CD8-positive, alpha-beta memory T cell (primary cell): Measurements from ENCODE around the gene MSX2. TPM values are rescaled to one million over a fixed set of nuclear protein-coding genes. Genes with fewer than 3 reads are reported as not detected.

Source experiments
- CTCF ChIA-PET: fragments of 350-600 bp; sonication (Branson Sonifier 250); formaldehyde crosslinking; loops from one replicate; lab custom pipeline; 2021; ENCODE audit warnings: antibody characterized with exemption; lab: Charles Lee
- POLR2A ChIA-PET: fragments of 350-600 bp; sonication (Branson Sonifier 250); formaldehyde crosslinking; loops from one replicate; lab custom pipeline; 2021; ENCODE audit warnings: antibody characterized with exemption; lab: Charles Lee
- DNase-seq, 5 donors: peaks; one replicate each; pipeline versions ENCODE4 v3.0.0 to v3.0.0-alpha.2; 2020 to 2022; ENCODE audit warnings: mixed read lengths in 1 of 5
- H3K27ac ChIP-seq: one replicate; pipeline ENCODE4 v1.7.0; 2013; ENCODE audit warnings: low read depth, mild to moderate bottlenecking, low read length, moderate library complexity
- H3K27me3 ChIP-seq: 2 replicates; pipeline ENCODE4 v1.7.0; 2013; ENCODE audit warnings: low read length, mild to moderate bottlenecking; ENCODE audit not compliant: insufficient read depth, poor library complexity, severe bottlenecking
- H3K36me3 ChIP-seq: 2 replicates; pipeline ENCODE4 v1.7.0; 2013; ENCODE audit warnings: mild to moderate bottlenecking, low read length, moderate library complexity; ENCODE audit not compliant: insufficient read depth
- H3K4me1 ChIP-seq: 2 replicates; pipeline ENCODE4 v1.7.0; 2013; ENCODE audit warnings: mild to moderate bottlenecking, low read length, moderate library complexity; ENCODE audit not compliant: insufficient read depth
- H3K4me3 ChIP-seq: 2 replicates; pipeline ENCODE4 v1.7.0; 2013; ENCODE audit warnings: mild to moderate bottlenecking, low read length
- H3K9me3 ChIP-seq: 2 replicates; pipeline ENCODE4 v1.7.0; 2013; ENCODE audit warnings: mild to moderate bottlenecking, low read length
- H3K27ac Mint-ChIP-seq, 8 donors: one replicate each; pipeline ENCODE4 v1.8.0; 2020 to 2021; ENCODE audit warnings: mixed read lengths in 8 of 8, mild to moderate bottlenecking in 6 of 8, inconsistent platforms in 3 of 8, moderate library complexity in 3 of 8
- H3K27me3 Mint-ChIP-seq, 2 donors: one replicate each; pipeline ENCODE4 v1.8.0; 2020 to 2021; ENCODE audit warnings: mixed read lengths in 2 of 2, mild to moderate bottlenecking in 1 of 2, moderate library complexity in 1 of 2
- H3K36me3 Mint-ChIP-seq, 3 donors: one replicate each; pipeline ENCODE4 v1.8.0; 2020 to 2021; ENCODE audit warnings: mixed read lengths in 3 of 3, inconsistent platforms in 1 of 3, mild to moderate bottlenecking in 1 of 3
- H3K4me1 Mint-ChIP-seq, 3 donors: one replicate each; pipeline ENCODE4 v1.8.0; 2020 to 2021; ENCODE audit warnings: mixed read lengths in 3 of 3, inconsistent platforms in 1 of 3, mild to moderate bottlenecking in 1 of 3
- H3K4me3 Mint-ChIP-seq, 7 donors: one replicate each; pipeline ENCODE4 v1.8.0; 2020 to 2021; ENCODE audit warnings: mixed read lengths in 7 of 7, mild to moderate bottlenecking in 6 of 7, moderate library complexity in 4 of 7, inconsistent platforms in 2 of 7
- H3K9me3 Mint-ChIP-seq, 5 donors: one replicate each; pipeline ENCODE4 v1.8.0; 2020 to 2022; ENCODE audit warnings: mixed read lengths in 5 of 5, mild to moderate bottlenecking in 3 of 5, moderate library complexity in 2 of 5, inconsistent platforms in 1 of 5
- polyA plus RNA-seq: library from polyadenylated mRNA; unstranded; fragments of 300-500 nt; fragmentation: Illumina TruSeq; gene quantifications from one replicate; pipeline ENCODE4 v1.2.3, GENCODE V29; 2021
- total RNA-seq, 2 experiments: library from RNA; stranded (reverse); gene quantifications; one replicate each; pipeline ENCODE4 v1.2.3, GENCODE V29; 2021

MSX2 gene
- total and polyA plus RNA-seq, 3 experiments from 2014 or later = not detected

DNA sequence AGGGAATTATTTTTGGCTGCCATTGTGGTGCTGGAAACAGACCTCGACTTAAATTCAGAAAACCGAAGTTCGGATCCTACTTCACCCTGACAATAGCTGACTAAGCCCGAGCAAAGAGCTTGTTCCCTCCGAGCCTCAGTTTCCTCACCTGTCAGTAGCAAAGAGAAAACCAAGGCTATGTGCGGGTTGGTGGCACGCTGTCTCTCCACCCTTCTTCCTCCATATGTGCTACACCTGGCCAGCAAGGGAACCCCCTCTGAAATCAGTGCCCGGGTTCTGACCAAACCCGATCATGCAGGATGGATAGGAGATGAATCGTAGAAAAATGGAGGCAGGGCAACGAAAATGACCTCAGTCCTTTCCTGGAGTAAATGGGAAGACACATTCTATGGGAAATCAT lies 16.7 kb upstream of the MSX2 start:
- Histone ChIP-seq H3K4me3 (no peak overlapping the region), H3K4me1 (no peaks in the 10 kb centered on the region), H3K27ac (no peak overlapping the region), H3K36me3 (no peaks in the 10 kb centered on the region), H3K27me3 (no peaks in the 10 kb centered on the region), H3K9me3 (no peaks in the 10 kb centered on the region)
- Mint-ChIP-seq H3K27me3 (peaks cover 0 to 3% of the 10 kb centered on the region in 2 donors), H3K9me3 (peaks cover 0 to 6% (median 0%) of the 10 kb centered on the region in 5 donors), H3K4me1 (no peaks in the 10 kb centered on the region), H3K36me3 (no peaks in the 10 kb centered on the region), H3K27ac (no peak overlapping the region), H3K4me3 (no peak overlapping the region)
- no peak for DNase-seq
- POLR2A ChIA-PET = no interaction called here
- CTCF ChIA-PET = no interaction called here

GRCh38 chr5:174708476-174709207 lies 15.7 kb upstream of the MSX2 start:
- CTCF ChIA-PET = no interaction called here
- peaks cover 0 to 8% (median 0%) of the 10 kb centered on the region in 5 donors for H3K9me3 Mint-ChIP-seq
- no peak overlapping the region for H3K4me3 ChIP-seq
- H3K36me3 Mint-ChIP-seq = no peaks in the 10 kb centered on the region
- no peaks in the 10 kb centered on the region for H3K36me3 ChIP-seq
- H3K27ac Mint-ChIP-seq = peak overlapping the region in 1 of 8 donors; percentile 36
- no peak overlapping the region for H3K4me3 Mint-ChIP-seq
- H3K27ac ChIP-seq = no peak overlapping the region
- DNase-seq = no peak
- no peaks in the 10 kb centered on the region for H3K4me1 Mint-ChIP-seq
- H3K27me3 ChIP-seq = no peaks in the 10 kb centered on the region
- no peaks in the 10 kb centered on the region for H3K4me1 ChIP-seq
- no peaks in the 10 kb centered on the region for H3K9me3 ChIP-seq
- peaks cover 3% of the 10 kb centered on the region in 2 donors for H3K27me3 Mint-ChIP-seq
- POLR2A ChIA-PET = no interaction called here

DNA sequence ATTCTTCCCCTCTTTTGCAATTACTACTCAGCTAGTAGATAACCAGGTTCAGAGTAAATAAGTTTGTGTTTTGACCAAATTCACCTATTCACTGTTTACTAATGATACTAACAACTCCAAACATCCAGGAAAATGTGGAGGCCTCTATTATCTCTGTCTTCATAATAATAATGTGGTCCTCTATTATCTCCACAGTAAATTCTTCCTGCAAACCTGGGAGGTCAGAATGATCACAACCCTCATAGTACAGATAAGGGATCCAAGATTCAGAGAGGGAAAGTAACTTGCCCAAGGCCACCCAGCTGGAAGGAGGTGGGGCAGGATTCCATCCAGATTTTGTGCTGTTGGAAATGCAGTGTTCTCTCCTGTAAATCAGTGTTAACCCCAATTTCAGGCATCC lies 9.6 kb upstream of the MSX2 start:
- no peaks in the 10 kb centered on the region for H3K4me1 ChIP-seq
- H3K9me3 Mint-ChIP-seq = peaks cover 0 to 10% (median 0%) of the 10 kb centered on the region in 5 donors
- no peak for DNase-seq
- H3K27me3 Mint-ChIP-seq = peaks cover 21 to 42% of the 10 kb centered on the region in 2 donors
- H3K36me3 ChIP-seq = no peaks in the 10 kb centered on the region
- no peak overlapping the region for H3K27ac Mint-ChIP-seq
- no peaks in the 10 kb centered on the region for H3K36me3 Mint-ChIP-seq
- H3K4me1 Mint-ChIP-seq = no peaks in the 10 kb centered on the region
- no peak overlapping the region for H3K4me3 Mint-ChIP-seq
- ChIA-PET CTCF (no interaction called here), POLR2A (no interaction called here)
- H3K27me3 ChIP-seq = peaks cover 12% of the 10 kb centered on the region
- no peak overlapping the region for H3K4me3 ChIP-seq
- H3K9me3 ChIP-seq = no peaks in the 10 kb centered on the region
- no peak overlapping the region for H3K27ac ChIP-seq

DNA sequence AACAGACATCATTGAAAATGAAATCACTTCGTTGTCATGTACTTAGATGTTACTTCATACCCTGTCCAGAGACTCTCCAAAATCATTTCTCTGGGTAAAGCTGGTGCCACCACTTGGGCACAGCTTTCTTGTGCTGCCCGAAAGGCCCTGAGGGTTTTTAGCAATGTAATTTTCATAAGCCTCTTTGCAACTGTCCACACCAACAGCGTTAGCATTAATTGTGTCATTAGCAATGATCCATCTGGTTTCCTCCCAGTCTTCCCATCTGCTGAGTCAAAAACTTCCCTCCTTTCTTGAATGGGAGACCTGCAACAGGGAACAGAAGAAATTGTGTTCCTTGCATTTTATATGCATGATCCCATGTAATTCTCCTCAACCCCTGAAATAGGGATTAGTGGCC lies 8.6 kb upstream of the MSX2 start:
- Histone ChIP-seq H3K27ac (no peak overlapping the region), H3K36me3 (no peaks in the 10 kb centered on the region), H3K9me3 (no peaks in the 10 kb centered on the region), H3K4me3 (no peak overlapping the region), H3K27me3 (peaks cover 12% of the 10 kb centered on the region), H3K4me1 (no peaks in the 10 kb centered on the region)
- CTCF ChIA-PET = no interaction called here
- POLR2A ChIA-PET = no interaction called here
- H3K36me3 Mint-ChIP-seq = no peaks in the 10 kb centered on the region
- no peak for DNase-seq
- no peak overlapping the region for H3K4me3 Mint-ChIP-seq
- H3K4me1 Mint-ChIP-seq = peaks cover 0 to 4% (median 3%) of the 10 kb centered on the region in 3 donors
- H3K27ac Mint-ChIP-seq = no peak overlapping the region
- H3K9me3 Mint-ChIP-seq = peaks cover 0 to 10% (median 0%) of the 10 kb centered on the region in 5 donors
- H3K27me3 Mint-ChIP-seq = peaks cover 30 to 52% of the 10 kb centered on the region in 2 donors

DNA sequence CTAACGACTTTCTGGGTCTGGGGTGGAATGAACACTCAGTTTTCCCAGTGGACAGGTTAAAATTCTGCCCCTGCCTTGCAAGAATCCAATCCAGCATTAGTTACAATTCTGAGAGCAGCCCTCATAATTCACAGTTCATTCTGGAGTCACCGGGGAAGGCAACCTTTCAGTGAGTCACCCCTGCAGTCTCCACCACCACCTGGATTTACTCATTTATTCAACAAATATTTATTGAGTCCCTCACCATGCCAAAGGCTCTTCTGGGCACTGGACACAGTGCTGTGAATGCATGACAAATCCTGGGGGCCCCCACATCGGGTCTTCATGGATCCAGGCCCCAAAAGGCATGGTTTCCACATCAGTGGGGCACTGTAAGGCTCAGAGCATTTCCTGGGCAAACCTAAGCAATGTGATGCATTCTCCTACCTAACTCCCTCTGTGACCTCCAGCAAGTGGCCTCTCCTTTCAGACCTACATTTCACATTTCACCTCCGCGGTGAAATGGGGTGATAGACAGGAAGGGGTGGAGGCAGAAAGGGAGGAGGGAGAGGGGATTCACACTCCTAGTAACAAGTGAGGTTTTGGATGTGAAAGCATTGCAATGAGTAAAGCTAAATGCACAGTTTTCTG lies 6.4 kb upstream of the MSX2 start:
- Mint-ChIP-seq H3K27me3 (peaks cover 47 to 70% of the 10 kb centered on the region in 2 donors), H3K4me1 (peaks cover 0 to 6% (median 4%) of the 10 kb centered on the region in 3 donors)

GRCh38 chr5:174718880-174719610 lies 5.3 kb upstream of the MSX2 start:
- CTCF ChIA-PET = no interaction called here
- Mint-ChIP-seq H3K36me3 (no peaks in the 10 kb centered on the region), H3K27me3 (peaks cover 58 to 77% of the 10 kb centered on the region in 2 donors), H3K4me3 (no peak overlapping the region), H3K27ac (peak overlapping the region in 1 of 8 donors; percentile 28), H3K9me3 (peaks cover 0 to 15% (median 5%) of the 10 kb centered on the region in 5 donors), H3K4me1 (peaks cover 4 to 12% (median 12%) of the 10 kb centered on the region in 3 donors)
- H3K9me3 ChIP-seq = no peaks in the 10 kb centered on the region
- DNase-seq = no peak
- H3K4me3 ChIP-seq = no peak overlapping the region
- H3K27ac ChIP-seq = no peak overlapping the region
- POLR2A ChIA-PET = no interaction called here
- H3K27me3 ChIP-seq = peaks cover 30% of the 10 kb centered on the region
- H3K36me3 ChIP-seq = no peaks in the 10 kb centered on the region
- H3K4me1 ChIP-seq = no peaks in the 10 kb centered on the region

More for the DNA sequence above, 6.4 kb upstream of the MSX2 start:
- H3K4me3 ChIP-seq = no peak overlapping the region
- Mint-ChIP-seq H3K9me3 (peaks cover 0 to 13% (median 3%) of the 10 kb centered on the region in 5 donors), H3K27ac (no peak overlapping the region), H3K36me3 (no peaks in the 10 kb centered on the region), H3K4me3 (no peak overlapping the region)
- DNase-seq = no peak
- no peaks in the 10 kb centered on the region for H3K36me3 ChIP-seq
- H3K9me3 ChIP-seq = no peaks in the 10 kb centered on the region
- H3K4me1 ChIP-seq = no peaks in the 10 kb centered on the region
- ChIA-PET POLR2A (no interaction called here), CTCF (no interaction called here)
- H3K27me3 ChIP-seq = peaks cover 19% of the 10 kb centered on the region
- no peak overlapping the region for H3K27ac ChIP-seq

DNA sequence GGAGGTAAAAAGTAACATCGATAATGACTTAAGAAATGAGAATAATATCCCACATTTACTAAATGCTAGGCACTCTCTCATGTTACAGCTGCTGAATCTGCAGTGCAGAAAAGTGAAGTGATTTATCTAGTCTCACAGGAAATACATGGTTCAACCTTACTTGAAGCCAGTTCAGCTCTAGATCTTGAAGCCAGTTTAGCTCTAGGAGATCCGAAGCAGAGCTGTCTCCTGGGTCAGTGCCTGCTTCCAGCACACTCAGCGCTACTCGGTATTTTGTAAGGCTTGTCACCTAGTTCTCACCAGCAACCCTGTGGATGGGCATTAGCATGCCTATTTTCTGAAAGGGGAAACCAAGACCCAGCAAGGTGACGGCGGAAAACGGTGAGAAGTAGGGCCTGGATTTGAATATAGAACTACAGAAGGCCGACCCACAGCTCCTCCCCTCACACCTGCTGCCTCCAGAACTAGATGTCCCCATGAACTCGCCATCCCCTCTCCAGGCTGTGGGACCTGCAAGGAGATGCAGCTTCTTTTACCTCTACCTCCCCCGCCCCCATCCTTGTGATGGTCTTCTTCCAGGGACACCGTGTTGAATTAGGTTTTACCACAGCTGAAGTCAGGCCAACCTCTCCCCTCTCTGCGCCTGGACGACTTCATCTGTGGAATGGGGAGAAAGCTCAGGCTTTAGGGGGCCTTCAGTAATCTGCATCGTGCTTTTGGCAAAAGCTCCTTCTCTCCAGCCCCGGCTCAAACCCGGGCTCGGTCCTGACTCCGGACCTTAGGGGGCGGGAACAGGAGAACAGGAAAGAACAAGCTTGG lies 4.4 kb upstream of the MSX2 start:
- Mint-ChIP-seq H3K9me3 (peaks cover 0 to 15% (median 6%) of the 10 kb centered on the region in 5 donors), H3K27ac (peak overlapping the region in 1 of 8 donors; percentile 28)
- POLR2A ChIA-PET = no interaction called here

More for the DNA sequence above, 4.4 kb upstream of the MSX2 start:
- Histone ChIP-seq H3K36me3 (no peaks in the 10 kb centered on the region), H3K27ac (no peak overlapping the region), H3K27me3 (peaks cover 31% of the 10 kb centered on the region), H3K4me3 (no peak overlapping the region), H3K9me3 (no peaks in the 10 kb centered on the region), H3K4me1 (no peaks in the 10 kb centered on the region)
- H3K4me1 Mint-ChIP-seq = peaks cover 5 to 14% (median 13%) of the 10 kb centered on the region in 3 donors
- DNase-seq = no peak
- no peaks in the 10 kb centered on the region for H3K36me3 Mint-ChIP-seq
- H3K4me3 Mint-ChIP-seq = no peak overlapping the region
- H3K27me3 Mint-ChIP-seq = peaks cover 60 to 76% of the 10 kb centered on the region in 2 donors
- CTCF ChIA-PET = no interaction called here
